UCSD-AML1 (cell line): ENCODE results near the gene ISG15.
"Not testable (repeated sequence)": the region's sequence is repeated elsewhere in the genome, so short reads cannot be mapped to it uniquely, and the experiment has no call there.

ENCODE experiments used
- DNase-seq: peaks from one replicate; lab custom pipeline; 2025; ENCODE audit not compliant: unreplicated experiment; lab: John Stamatoyannopoulos, UW

The ISG15 gene

DNA sequence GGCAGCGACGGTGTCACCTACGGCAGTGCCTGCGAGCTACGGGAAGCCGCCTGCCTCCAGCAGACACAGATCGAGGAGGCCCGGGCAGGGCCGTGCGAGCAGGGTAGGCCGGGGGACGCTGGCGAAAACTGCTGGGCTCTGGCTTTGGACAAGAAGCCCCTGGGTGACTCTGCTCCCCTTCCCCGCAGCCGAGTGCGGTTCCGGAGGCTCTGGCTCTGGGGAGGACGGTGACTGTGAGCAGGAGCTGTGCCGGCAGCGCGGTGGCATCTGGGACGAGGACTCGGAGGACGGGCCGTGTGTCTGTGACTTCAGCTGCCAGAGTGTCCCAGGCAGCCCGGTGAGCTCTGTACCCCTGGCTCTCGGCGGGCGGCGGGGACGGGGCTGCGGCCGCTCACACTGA lies 30.6 kb downstream of the ISG15 start:
- DNase-seq, result no peak

DNA sequence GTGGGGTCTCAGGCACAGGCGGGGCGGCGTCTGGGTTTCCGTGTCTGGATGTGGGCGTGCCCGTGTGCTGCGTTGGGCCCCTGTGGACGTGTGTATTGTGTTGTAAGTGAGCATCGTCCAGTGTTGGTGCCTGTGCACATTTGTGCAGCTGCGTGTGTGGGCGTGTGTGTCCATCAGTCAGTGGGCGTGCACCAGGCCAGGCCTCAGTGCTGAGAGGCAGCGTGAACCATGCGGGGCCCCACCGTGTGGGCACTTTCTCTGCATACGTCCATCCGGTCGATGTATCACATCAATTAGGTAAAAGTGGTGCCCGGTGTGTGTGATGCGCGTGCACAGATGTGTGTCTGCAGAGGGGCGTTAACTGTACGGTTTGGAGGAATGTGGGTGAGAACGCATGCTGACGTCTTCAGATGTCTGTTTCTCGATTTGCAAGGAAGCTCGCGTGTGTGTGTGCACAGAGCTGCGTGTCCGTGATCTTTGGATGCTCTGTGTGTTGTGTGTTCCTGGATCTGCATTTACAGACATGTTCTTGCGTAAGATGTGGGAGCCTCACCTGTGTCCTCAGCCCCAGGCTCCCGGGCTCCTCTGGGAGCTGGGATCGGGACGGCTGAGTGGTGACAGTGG lies 31.3 kb downstream of the ISG15 start:
- no peak for DNase-seq

DNA sequence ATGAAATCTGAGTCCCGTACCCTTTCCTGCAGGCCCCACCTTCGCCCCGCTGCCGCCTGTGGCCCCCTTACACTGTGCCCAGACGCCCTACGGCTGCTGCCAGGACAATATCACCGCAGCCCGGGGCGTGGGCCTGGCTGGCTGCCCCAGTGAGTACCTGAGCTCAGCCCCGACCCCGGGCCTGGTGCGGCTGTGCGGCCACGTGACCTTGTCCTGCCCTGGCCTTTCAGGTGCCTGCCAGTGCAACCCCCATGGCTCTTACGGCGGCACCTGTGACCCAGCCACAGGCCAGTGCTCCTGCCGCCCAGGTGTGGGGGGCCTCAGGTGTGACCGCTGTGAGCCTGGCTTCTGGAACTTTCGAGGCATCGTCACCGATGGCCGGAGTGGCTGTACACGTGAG lies 31.8 kb downstream of the ISG15 start:
- DNase-seq, result no peak

DNA sequence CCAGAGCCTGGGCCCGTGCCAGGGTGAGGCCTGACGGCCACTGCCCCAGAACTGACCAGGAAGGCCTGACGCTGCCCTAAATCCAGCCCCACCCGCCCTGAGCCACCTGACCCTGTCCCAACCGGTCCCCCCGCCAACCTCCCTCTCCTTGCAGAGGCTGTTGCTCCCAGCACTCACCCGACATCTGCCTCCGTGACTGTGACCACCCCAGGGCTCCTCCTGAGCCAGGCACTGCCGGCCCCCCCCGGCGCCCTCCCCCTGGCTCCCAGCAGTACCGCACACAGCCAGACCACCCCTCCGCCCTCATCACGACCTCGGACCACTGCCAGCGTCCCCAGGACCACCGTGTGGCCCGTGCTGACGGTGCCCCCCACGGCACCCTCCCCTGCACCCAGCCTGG lies 32.9 kb downstream of the ISG15 start:
- no peak for DNase-seq

DNA sequence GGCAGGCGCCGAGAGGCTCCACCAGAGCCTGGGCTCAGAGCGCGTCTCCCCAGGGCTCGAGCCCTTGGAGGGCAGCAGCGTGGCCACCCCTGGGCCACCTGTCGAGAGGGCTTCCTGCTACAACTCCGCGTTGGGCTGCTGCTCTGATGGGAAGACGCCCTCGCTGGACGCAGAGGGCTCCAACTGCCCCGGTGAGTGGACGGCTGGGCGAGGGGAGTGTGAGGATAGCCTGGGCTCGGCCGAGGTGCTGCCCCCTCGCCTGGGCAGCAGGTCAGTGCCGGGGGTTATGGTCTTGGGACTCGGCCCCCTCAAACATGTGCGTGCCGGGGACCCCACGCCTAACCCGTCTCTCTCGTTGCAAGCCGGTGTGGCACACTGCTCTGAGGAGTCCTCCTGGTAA lies 33.5 kb downstream of the ISG15 start:
- no peak for DNase-seq

DNA sequence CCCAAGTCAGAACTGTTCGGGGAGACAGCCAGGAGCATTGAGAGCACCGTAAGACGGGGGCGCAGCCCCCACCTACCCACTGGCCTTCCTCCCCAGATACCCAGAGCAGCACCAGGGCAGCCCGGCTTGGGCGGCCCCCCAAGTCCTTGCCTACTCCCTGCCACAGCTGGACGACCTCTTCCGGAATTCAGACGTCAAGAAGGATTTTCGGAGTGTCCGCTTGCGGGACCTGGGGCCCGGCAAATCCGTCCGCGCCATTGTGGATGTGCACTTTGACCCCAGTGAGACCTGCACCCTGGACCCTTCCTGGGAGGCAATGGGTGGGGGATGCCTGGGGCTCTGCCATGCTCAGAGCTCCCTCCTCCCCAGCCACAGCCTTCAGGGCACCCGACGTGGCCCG lies 34.1 kb downstream of the ISG15 start:
- DNase-seq, result no peak

DNA sequence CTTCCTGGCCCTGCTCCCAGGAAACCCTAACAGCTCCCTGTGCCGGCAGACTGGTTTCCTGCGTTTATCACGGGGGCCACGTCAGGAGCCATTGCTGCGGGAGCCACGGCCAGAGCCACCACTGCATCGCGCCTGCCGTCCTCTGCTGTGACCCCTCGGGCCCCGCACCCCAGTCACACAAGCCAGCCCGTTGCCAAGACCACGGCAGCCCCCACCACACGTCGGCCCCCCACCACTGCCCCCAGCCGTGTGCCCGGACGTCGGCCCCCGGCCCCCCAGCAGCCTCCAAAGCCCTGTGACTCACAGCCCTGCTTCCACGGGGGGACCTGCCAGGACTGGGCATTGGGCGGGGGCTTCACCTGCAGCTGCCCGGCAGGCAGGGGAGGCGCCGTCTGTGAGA lies 34.7 kb downstream of the ISG15 start:
- no peak for DNase-seq

DNA sequence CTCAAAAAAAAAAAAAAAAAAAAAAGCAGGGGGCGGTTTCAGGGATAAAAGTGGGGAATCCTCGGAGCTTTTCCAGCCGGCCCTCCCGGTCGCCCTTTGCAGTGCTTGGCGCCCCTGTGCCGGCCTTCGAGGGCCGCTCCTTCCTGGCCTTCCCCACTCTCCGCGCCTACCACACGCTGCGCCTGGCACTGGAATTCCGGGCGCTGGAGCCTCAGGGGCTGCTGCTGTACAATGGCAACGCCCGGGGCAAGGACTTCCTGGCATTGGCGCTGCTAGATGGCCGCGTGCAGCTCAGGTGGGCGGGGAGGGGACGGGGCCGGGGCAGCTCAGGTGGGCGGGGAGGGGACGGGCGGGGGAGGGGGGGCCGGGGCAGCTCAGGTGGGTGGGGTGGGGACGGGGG lies 35.5 kb downstream of the ISG15 start:
- no peak for DNase-seq

DNA sequence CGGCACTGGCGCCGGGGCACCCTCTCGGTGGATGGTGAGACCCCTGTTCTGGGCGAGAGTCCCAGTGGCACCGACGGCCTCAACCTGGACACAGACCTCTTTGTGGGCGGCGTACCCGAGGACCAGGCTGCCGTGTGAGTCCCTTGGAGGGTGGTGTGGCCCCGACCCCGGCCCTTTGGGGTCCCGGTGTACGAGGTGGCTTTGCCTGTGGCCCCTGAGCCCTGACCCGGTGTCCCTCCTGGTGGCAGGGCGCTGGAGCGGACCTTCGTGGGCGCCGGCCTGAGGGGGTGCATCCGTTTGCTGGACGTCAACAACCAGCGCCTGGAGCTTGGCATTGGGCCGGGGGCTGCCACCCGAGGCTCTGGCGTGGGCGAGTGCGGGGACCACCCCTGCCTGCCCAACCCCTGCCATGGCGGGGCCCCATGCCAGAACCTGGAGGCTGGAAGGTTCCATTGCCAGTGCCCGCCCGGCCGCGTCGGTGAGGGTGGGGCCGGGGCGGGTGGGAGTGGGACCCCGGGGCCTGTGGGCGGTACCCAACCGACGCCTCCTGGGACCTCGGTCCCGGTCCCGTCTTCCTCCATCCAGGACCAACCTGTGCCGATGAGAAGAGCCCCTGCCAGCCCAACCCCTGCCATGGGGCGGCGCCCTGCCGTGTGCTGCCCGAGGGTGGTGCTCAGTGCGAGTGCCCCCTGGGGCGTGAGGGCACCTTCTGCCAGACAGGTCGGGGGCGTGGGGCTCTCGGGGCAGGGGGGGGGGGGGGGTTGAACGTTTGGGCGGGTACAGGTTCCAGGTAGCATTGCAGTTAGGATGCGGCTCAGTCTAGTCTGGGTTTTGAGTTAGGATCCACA lies 36.2 kb downstream of the ISG15 start:
- no peak for DNase-seq

DNA sequence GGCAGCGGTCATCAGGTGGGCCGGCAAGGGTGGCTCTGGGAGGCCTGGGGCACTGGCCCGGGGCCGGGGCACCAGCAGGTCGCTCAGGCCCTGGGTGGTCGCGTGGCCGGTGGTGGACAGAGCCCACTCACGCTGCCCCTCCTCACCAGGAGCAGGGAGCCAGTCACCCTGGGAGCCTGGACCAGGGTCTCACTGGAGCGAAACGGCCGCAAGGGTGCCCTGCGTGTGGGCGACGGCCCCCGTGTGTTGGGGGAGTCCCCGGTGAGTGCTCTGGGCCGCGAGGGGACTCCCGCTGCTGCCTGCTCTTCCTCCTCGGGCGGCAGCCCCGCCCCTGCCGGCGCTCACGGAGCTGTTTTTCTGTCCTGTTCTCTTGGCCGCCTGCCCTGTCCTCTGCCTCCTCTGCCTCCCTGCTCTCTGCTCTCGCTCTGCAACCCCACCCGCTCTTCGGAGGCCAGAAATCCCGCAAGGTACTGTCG lies 37.3 kb downstream of the ISG15 start:
- no peak for DNase-seq

DNA sequence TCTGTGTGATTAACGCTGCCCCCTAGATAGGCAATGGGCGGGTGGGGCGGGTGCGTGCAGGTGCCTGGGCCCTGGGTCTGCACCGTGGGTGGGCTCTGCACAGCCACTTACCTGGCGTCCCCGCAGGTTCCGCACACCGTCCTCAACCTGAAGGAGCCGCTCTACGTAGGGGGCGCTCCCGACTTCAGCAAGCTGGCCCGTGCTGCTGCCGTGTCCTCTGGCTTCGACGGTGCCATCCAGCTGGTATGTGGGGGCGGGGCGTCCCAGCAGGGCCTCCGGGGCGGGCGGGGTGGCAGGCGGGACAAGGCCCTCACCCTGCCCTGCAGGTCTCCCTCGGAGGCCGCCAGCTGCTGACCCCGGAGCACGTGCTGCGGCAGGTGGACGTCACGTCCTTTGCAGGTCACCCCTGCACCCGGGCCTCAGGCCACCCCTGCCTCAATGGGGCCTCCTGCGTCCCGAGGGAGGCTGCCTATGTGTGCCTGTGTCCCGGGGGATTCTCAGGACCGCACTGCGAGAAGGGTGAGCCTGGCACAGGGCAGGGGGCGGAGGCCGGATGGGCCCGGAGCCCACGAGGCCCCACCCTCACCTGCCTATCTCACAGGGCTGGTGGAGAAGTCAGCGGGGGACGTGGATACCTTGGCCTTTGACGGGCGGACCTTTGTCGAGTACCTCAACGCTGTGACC lies 38.0 kb downstream of the ISG15 start:
- no peak for DNase-seq

DNA sequence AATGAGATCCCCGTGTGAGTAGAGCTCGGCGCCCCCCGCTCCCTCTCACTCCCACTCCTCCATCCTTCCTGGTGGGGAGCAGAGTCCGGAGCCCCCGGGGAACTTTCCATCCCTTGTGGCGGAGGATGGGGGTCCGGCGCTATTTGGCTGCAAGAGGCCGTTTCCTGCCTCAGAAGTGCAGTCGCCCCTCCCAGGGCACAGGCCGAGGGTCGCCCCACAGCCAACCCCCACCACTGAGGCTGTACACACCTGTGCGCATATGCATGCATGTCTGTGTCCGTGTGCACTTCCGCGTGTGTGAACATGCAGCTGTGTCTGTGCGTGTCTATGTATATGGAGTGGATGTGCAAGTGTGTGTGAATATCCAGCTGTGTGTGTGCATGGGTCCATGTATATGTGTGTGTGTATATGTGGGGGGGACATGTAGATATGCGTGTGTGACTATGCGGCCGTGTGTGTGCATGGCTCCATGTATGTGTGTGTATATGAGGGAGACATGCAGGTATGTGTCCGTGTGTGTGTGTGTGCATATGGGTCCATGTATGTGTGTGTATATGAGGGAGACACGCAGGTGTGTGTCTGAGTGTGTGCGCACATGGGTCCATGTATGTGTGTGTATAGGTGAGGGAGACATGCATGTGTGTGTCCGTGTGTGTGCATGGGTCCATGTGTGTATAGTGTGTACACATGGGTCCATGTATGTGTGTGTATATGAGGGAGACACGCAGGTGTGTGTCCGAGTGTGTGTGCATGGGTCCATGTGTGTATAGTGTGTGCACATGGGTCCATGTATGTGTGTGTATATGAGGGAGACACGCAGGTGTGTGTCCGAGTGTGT lies 38.9 kb downstream of the ISG15 start:
- DNase-seq, result no peak

DNA sequence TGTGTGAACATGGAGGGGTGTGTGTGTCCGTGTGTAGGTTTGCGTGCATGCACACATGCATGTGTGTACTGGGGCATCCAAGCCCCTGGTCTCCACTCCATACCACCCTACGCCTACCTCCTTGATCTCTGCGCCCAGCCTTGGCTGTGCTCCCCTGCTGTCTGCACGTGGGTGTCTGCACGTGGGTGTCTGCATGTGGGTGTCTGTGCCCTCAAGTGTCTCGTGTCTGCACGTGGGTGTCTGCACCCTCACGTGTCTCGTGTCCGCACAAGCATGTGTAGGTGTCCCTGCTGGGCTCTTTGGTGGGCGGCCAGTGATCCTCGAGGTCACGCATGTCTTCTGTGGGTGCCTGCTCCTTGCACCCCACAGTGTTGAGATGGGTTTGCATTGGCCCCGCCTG lies 39.7 kb downstream of the ISG15 start:
- DNase-seq, result no peak

DNA sequence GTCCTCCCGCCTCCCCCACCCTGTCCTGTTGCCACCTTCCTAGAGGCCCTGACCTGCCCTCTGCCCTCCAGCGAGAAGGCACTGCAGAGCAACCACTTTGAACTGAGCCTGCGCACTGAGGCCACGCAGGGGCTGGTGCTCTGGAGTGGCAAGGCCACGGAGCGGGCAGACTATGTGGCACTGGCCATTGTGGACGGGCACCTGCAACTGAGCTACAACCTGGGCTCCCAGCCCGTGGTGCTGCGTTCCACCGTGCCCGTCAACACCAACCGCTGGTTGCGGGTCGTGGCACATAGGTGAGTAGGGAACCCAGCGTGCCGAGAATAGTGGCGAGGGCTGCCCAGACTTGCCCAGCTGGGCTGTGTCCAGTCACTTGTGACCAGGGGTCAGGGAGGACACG lies 40.4 kb downstream of the ISG15 start:
- no peak for DNase-seq

DNA sequence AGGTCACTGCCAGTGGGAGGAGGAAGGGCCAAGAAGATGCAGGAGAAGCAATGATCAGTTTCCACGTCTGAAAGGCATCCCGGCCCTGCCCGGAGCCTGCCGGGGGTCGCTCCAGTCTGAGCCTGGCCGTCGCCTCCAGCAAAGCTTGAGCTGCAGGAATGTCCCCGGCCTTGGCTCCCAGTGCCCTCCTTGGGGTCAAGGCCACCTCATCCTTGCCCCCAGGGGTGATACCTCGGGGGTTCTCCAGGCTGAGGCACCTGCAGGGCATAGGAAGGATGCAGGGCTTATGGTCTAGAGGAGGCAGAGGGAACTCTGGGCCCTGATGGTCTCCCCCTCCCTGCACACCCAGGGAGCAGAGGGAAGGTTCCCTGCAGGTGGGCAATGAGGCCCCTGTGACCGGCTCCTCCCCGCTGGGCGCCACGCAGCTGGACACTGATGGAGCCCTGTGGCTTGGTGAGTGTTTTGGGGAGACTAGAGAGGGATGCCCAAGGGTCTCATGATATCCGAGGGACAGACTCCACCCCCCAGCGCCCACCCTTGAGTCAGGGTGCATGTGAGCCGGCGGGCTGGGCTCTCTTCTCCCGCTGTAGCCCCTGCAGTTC lies 40.9 kb downstream of the ISG15 start:
- no peak for DNase-seq

DNA sequence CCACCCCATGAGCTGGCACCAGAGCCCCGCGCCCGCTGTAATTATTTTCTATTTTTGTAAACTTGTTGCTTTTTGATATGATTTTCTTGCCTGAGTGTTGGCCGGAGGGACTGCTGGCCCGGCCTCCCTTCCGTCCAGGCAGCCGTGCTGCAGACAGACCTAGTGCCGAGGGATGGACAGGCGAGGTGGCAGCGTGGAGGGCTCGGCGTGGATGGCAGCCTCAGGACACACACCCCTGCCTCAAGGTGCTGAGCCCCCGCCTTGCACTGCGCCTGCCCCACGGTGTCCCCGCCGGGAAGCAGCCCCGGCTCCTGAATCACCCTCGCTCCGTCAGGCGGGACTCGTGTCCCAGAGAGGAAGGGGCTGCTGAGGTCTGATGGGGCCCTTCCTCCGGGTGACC lies 41.7 kb downstream of the ISG15 start:
- DNase-seq, result no peak

DNA sequence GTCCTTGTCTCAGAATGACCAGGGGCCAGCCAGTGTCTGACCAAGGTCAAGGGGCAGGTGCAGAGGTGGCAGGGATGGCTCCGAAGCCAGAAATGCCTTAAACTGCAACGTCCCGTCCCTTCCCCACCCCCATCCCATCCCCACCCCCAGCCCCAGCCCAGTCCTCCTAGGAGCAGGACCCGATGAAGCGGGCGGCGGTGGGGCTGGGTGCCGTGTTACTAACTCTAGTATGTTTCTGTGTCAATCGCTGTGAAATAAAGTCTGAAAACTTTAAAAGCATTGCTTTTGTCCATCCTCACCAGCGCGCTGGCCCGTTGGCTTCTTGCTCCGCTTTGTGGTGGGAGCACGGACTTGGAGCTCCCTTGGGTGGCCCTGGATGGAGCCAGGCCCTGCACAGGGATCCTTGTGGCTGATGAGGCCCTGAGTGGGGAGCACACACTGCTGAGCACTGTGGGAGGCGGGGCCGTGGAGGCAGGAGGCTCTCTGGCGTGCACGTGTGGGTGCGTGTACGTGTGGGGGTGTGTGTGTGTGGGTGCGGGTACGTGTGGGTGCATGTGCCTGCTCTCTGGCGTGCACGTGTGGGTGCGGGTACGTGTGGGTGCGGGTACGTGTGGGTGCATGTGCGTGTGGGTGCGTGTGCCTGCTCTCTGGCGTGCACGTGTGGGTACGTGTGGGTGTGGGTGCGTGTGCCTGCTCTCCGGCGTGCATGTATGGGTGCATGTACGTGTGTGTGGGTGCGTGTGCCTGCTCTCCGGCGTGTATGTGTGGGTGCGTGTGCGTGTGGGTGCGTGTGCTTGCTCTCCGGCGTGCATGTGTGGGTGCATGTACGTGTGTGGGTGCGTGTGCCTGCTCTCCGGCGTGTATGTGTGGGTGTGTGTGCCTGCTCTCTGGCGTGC lies 42.8 kb downstream of the ISG15 start:
- no peak for DNase-seq

DNA sequence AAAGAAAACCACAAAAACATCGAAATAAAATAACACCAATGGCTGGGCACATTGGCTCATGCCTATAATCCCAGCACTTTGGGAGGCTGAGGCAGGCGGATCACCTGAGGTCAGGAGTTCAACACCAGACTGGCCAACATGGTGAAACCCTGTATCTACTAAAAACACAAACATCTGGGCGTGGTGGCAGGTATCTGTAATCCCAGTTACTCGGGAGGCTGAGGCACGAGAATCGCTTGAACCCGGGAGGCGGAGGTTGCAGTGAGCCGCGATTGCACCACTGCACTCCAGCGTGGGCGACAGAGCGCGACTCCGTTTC lies 44.4 kb downstream of the ISG15 start:
- not testable (repeated sequence) for DNase-seq

DNA sequence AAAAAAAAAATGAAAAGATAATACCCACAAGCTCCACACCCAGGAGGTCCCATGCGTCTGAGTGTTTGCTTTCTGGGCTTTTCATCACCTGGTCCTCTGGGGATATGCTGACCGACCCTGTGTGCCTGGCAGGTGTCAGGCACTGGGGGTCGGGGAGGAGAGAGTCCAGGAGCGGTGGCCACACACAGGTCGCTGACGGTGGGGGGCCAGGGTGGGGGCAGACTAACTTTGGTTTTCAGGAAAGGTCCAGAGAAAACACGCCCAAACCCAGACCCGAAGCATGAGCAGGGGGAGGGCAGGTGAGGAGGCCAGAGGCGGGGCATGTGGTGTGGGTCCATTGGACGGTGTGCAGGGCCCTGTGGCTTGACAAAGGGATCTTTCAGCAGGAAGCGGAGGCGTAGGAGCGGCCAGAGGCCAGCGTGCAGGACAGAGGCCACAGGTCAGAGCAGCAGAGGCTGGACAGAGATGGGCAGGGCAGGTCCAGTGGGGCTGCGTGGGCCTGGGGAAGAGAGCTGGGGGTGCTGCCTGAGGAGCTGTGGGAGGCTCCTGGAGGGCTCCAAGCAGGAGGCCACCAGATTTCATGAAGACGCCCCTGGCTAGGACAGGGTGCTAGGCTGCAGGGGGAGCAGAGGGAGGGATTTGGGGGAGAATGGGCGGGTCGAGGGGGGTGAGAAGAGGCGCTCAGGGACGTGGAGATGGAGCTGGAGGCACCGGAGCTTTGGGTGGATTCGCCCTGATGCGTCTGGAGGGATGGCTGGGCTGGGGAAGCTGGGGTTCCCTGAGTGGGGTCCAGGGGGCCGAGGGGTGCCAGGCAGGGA lies 45.0 kb downstream of the ISG15 start:
- DNase-seq, result no peak
